Esophagus squamous epithelium (tissue), 4 donors: Measurements from ENCODE around the gene AP1S1.
"Not testable (repeated sequence)": the region's sequence is repeated elsewhere in the genome, so short reads cannot be mapped to it uniquely, and the experiment has no call there.

Experiments used
- CTCF ChIP-seq, 6 experiments: fragments of 450-650 bp in 4 of 6; fragments of 200-600 bp in 2 of 6; sonication (generic) in 2 of 6; IDR thresholded peaks; one replicate each; pipeline ENCODE4 v1.5.1; 2016 to 2019; ENCODE audit warnings: antibody characterized with exemption in 6 of 6, mild to moderate bottlenecking in 4 of 6, moderate library complexity in 4 of 6
- POLR2A ChIP-seq, 4 donors: fragments of 450-650 bp; IDR thresholded peaks; one replicate each; pipeline ENCODE4 v1.6.1; 2017; ENCODE audit warnings: antibody characterized with exemption in 4 of 4, mild to moderate bottlenecking in 4 of 4, moderate library complexity in 3 of 4

GRCh38 chr7:101121631-101121990 is 32.7 kb upstream of the AP1S1 start:
- not testable (repeated sequence) for TF ChIP-seq CTCF, POLR2A (IDR thresholded peaks at IDR 0.05)
